Thymus (tissue), 11 donors: ENCODE results near the gene PICK1. TPM values are rescaled to one million over a fixed set of nuclear protein-coding genes. Genes with fewer than 3 reads are reported as not detected.

ENCODE experiments used
- DNase-seq, 9 donors: peaks; one replicate each; pipeline ENCODE4 v3.0.0-alpha.2; 2013; ENCODE audit warnings: low spot score in 9 of 9, low read depth in 6 of 9, missing footprints in 1 of 9
- H3K27ac ChIP-seq, 2 donors: one replicate each; pipeline ENCODE4 v1.5.1; 2013; ENCODE audit warnings: control low read depth in 1 of 2, low read depth in 1 of 2, low read length in 1 of 2, mild to moderate bottlenecking in 1 of 2, moderate library complexity in 1 of 2
- H3K27me3 ChIP-seq, 2 donors: one replicate each; pipeline ENCODE4 v1.5.1; 2013; ENCODE audit warnings: low read length in 1 of 2; ENCODE audit not compliant: control insufficient read depth in 2 of 2, insufficient read depth in 1 of 2
- H3K36me3 ChIP-seq, 2 donors: one replicate each; pipeline ENCODE4 v1.5.1; 2013; ENCODE audit warnings: low read length in 1 of 2, mild to moderate bottlenecking in 1 of 2, moderate library complexity in 1 of 2; ENCODE audit not compliant: control insufficient read depth in 2 of 2, insufficient read depth in 2 of 2
- H3K4me1 ChIP-seq, 2 donors: one replicate each; pipeline ENCODE4 v1.5.1; 2013; ENCODE audit warnings: low read length in 2 of 2; ENCODE audit not compliant: control insufficient read depth in 2 of 2, insufficient read depth in 2 of 2
- H3K4me3 ChIP-seq, 2 donors: one replicate each; pipeline ENCODE4 v1.5.1; 2013; ENCODE audit warnings: low read length in 2 of 2, control low read depth in 1 of 2, mild to moderate bottlenecking in 1 of 2
- H3K9me3 ChIP-seq, 2 donors: one replicate each; pipeline ENCODE4 v1.5.1; 2013; ENCODE audit warnings: low read length in 1 of 2, mild to moderate bottlenecking in 1 of 2; ENCODE audit not compliant: control insufficient read depth in 2 of 2, insufficient read depth in 1 of 2
- WGBS: extraction: QIAGEN DNeasy Blood & Tissue Kit; methylation state at CpG from one replicate; pipeline ENCODE4 v1.1.7; 2013; 5-methylcytosine and 5-hydroxymethylcytosine counted together
- polyA plus RNA-seq: library from polyadenylated mRNA; stranded (reverse); fragments of 200-250 nt; gene quantifications from one replicate; pipeline ENCODE4 v1.2.3, GENCODE V29; 2013
- total RNA-seq: library from RNA; stranded (reverse); fragments of 120-200 nt; gene quantifications from one replicate; pipeline ENCODE4 v1.2.4, GENCODE V29; 2013
- donor health status: healthy.

Gene PICK1
- total and polyA plus RNA-seq, 2 donors = 11.2 to 24.1 TPM

DNA sequence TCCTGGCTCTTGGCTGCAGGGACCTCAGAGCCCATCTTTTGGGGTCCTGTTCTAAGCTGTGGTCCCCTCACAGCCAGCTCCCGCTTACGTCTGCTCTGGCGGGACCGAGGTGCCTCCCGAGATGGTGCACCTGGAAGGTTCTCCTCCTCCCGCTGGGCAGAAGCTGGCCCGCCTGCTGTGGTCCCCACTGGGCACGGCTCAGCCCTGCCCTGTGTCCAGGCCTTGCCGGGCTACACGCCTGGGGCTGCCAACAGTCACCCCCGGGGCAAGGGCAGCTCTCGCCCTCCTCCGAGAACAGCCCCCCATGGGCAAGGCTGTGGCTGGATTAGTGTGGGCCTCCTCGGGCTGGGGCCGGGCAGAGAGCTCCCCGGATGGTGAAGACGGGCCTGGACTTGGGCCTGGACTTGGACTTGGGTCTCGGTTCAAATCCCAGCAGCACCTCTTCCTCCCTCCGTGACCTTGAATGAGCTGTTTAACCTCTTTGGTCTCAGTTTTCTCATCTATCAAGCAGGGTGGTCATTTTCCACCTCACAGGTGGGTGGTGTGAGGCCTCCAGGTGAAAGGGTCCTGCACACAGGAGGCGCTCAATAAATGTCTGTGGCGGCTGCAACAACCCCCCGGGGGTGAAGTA is 52.3 kb downstream of the PICK1 start:
- no peaks in the 10 kb centered on the region for H3K27me3 ChIP-seq
- peak in 1 of 9 donors; percentile 26 for DNase-seq
- 95% methylated on average over 22 of the region's 22 CpGs for WGBS

GRCh38 chr22:38110008-38110862 is 53.0 kb downstream of the PICK1 start, which contains the start of gene BAIAP2L2:
BAIAP2L2 (minus strand) TSS chr22:38110684; CDS start chr22:38110525, 159 bp downstream.
- no peaks in the 10 kb centered on the region for H3K4me1 ChIP-seq
- no peaks in the 10 kb centered on the region for H3K27me3 ChIP-seq
- H3K4me3 ChIP-seq = no peak within 1 kb of the TSS
- H3K9me3 ChIP-seq = no peaks in the 10 kb centered on the region
- H3K36me3 ChIP-seq = peaks cover 11 to 29% of the 10 kb centered on the region in 2 donors
- no peak for DNase-seq
- H3K27ac ChIP-seq = no peak within 1 kb of the TSS
- WGBS = 95% methylated on average over 19 of the region's 19 CpGs

More for the DNA sequence above, 52.3 kb downstream of the PICK1 start:
- H3K4me1 ChIP-seq = no peaks in the 10 kb centered on the region
- no peak overlapping the region for H3K27ac ChIP-seq
- H3K36me3 ChIP-seq = peaks cover 8 to 26% of the 10 kb centered on the region in 2 donors
- no peak overlapping the region for H3K4me3 ChIP-seq
- no peaks in the 10 kb centered on the region for H3K9me3 ChIP-seq

GRCh38 chr22:38110863-38111852 is 54.0 kb downstream of the PICK1 start:
- Histone ChIP-seq H3K27me3 (no peaks in the 10 kb centered on the region), H3K36me3 (peaks cover 15 to 36% of the 10 kb centered on the region in 2 donors), H3K4me1 (no peaks in the 10 kb centered on the region), H3K9me3 (no peaks in the 10 kb centered on the region), H3K27ac (no peak overlapping the region), H3K4me3 (no peak overlapping the region)
- 96% methylated on average over 30 of the region's 30 CpGs for WGBS
- DNase-seq = no peak

- Histone ChIP-seq H3K4me1 (no peaks in the 10 kb centered on the region), H3K9me3 (no peaks in the 10 kb centered on the region), H3K36me3 (peaks cover 15 to 36% of the 10 kb centered on the region in 2 donors), H3K4me3 (no peak overlapping the region), H3K27ac (no peak overlapping the region), H3K27me3 (no peaks in the 10 kb centered on the region)
- no peak for DNase-seq
- 96% methylated on average over 11 of the region's 11 CpGs for WGBS
Observed at GRCh38 chr22:38111925-38112355, 54.7 kb downstream of the PICK1 start.

DNA sequence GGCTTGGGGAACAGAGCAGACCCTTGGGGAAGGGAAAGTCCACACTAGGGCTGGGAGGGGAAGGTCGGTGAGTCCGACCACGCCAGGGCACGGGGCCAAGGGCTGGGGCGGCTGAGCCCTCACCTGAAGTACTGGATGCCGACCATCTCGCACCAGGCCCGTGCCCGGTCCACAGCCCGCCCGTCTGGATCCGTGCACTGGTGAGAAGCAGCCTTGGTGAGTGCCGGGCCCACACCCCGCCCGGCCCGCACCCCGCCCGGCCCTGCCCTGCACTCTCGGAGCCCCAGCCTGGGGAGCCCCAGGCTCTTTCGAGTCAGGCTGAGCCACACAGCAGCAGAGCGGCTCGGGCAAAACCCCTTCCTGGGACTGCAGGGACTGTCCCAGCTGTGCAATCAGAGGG is 55.2 kb downstream of the PICK1 start:
- no peaks in the 10 kb centered on the region for H3K27me3 ChIP-seq
- peaks cover 15 to 36% of the 10 kb centered on the region in 2 donors for H3K36me3 ChIP-seq
- no peak for DNase-seq
- H3K4me1 ChIP-seq = no peaks in the 10 kb centered on the region
- no peak overlapping the region for H3K4me3 ChIP-seq
- H3K9me3 ChIP-seq = no peaks in the 10 kb centered on the region
- 98% methylated on average over 22 of the region's 22 CpGs for WGBS
- no peak overlapping the region for H3K27ac ChIP-seq

DNA sequence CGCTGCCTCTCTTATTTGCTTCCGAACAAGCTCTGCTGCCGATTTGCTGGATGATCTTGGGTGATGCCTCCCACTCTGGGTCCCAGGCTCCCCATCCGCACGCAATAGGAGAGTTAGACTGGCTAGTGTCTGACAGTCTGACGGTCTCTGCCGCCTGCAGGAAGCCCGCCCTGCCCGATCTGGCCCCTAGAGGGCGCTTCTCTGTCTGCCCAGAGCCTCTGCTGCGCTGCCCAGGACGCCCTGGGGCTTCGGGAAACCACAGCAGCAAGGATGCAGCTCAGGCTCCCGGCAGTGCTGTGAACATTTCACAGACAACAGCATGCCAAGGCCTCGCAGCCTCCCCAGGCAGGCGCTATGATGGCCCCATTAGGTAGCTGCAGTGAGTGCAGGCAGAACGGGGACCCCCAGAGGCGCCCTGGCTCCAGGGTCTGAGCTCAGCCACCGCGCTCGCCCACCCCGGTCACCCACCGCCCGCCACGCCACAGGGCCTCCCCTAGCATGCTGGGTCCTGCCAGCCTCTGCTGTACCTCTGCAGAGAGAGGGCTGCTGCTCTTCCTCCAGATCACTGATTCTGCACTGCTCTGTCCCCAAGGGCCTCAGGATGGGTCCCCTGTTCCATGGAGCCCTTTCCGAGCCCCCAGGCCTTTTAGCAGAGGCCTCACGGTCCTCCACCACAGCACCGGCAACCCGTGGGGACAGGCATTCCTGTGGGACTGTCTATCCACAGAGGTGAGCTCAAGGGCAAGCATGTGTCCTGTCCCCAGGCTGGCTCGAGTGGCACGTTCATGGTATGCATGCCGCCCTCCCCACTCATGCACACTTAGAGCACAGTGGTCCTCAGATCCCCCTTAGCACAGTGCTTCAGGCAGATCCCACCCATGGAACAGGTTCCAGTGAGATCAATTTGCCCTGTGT is 57.5 kb downstream of the PICK1 start:
- H3K9me3 ChIP-seq = no peaks in the 10 kb centered on the region
- H3K36me3 ChIP-seq = peaks cover 15 to 33% of the 10 kb centered on the region in 2 donors
- H3K4me3 ChIP-seq = no peak overlapping the region
- H3K4me1 ChIP-seq = no peaks in the 10 kb centered on the region
- H3K27me3 ChIP-seq = no peaks in the 10 kb centered on the region
- H3K27ac ChIP-seq = no peak overlapping the region
- WGBS = 70% methylated on average over 32 of the region's 32 CpGs
- DNase-seq = peak; percentile 14 to 78 (median 44)

DNA sequence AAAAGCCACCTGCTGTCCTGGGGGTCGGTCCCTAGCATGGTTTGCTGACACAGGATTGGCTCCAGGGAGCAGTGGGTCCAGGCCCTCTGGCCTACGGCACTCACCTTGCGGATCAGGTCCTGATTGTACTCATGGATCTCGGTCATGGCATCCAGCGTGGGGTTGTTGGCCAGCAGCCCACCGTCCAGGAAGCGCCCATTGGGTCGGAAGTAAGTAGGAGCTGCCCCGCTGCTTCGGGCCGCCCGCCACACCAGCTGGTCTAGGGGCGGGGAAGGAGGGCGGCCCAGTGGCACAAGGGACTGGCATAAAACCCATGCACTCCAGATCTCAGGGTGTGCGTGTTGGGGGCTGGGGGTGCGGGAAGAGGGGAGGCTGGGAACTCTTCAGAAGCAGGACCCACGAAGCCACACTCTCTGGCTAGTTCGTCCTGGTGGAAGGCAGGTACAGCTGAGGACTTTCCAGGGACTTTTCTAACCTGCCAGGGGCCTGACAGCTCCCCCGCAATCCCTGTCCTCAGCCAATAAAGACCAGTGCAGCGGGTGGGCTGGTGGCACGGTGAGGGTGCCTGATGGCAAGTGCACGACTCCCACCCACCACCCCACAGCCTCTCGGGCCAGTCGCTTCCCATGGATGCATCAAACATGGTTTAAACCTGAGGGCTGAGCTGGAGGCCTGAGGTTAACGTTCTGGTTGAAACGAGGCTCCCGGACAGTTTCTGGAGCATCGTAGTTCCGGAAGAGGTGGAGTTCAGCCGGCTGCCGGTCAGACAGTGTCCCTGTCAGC is 58.4 kb downstream of the PICK1 start:
- Histone ChIP-seq H3K36me3 (peaks cover 15 to 39% of the 10 kb centered on the region in 2 donors), H3K4me3 (no peak overlapping the region), H3K27ac (no peak overlapping the region), H3K27me3 (no peaks in the 10 kb centered on the region), H3K4me1 (no peaks in the 10 kb centered on the region), H3K9me3 (no peaks in the 10 kb centered on the region)
- DNase-seq = no peak
- 98% methylated on average over 31 of the region's 31 CpGs for WGBS
